Lung microvascular endothelial cell (primary cell): ENCODE measurements around the gene MYLK2. TPM values are rescaled to one million over a fixed set of nuclear protein-coding genes. Genes with fewer than 3 reads are reported as not detected.

Experiments
- DNase-seq, 2 donors: peaks; one replicate each; pipeline versions ENCODE4 v3.0.0 to v3.0.0-alpha.2; 2010; ENCODE audit warnings: low read depth in 2 of 2
- total RNA-seq: library from RNA; depleted of rRNA; stranded (reverse); fragments of >200 nt; gene quantifications from 2 replicates; pipeline ENCODE4 v1.2.1, GENCODE V29; 2014

Gene MYLK2
- total RNA-seq, 1 donor from 2014 or later, result 17.3 TPM

DNA sequence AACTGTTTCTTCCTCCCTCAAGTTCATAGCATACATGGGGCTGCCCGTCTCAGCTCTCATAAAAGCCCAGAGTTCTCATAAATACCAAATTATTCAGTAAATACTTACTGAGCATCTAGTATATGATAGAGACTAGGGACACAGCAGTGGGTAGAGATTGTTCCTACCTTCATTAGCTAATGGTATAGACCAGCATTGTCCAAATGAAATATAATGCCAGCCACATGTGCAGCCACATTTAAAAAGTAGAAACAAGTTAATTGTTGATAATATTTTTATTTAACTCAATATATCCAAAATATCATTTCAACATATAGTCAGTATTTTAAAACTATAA lies 52.4 kb downstream of the MYLK2 start:
- no peak for DNase-seq

DNA sequence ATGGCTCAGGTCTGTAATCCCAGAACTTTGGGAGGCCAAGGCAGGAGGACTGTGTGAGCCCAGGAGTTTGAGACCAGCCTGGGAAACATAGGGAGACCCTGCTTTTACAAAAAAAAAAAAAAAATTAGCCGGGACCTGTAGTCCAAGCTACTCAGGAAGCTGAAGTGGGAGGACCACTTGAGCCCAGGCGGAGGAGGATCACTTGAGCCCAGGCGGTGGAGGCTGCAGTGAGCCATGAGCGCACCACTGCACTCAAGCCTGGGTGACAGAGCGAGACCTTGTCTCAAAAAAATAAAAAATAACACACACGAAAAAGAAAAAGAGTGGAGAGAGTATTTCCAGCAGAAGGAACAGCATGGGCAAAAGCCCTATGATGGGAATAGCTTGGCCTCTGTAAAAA lies 53.2 kb downstream of the MYLK2 start:
- no peak for DNase-seq

- no peak for DNase-seq
These were observed 56.5 kb downstream of the MYLK2 start for GRCh38 chr20:31875671-31876070.

DNA sequence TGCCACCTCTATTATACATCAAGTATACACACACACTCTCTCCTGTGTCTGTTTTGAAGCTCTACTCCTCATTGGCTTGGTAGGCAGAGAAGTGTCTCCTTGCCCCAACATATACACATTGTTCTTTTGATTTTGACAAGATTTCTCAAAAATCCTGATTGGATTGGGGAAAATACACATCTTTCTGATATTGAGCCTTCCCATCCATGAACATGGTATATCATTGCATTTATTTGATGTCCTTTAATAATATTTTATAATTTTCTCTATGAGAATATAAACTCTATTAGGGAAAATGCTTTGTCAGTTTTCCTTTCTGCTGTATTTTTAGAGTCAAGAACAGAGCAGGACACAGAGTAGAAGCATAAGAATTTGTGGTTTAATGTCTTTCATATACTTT lies 58.5 kb downstream of the MYLK2 start:
- no peak for DNase-seq

- peak; percentile 97 for DNase-seq
These were observed 60.2 kb downstream of the MYLK2 start for GRCh38 chr20:31879143-31879987.

- DNase-seq, result no peak
These were observed 62.8 kb downstream of the MYLK2 start for GRCh38 chr20:31881945-31882344.

DNA sequence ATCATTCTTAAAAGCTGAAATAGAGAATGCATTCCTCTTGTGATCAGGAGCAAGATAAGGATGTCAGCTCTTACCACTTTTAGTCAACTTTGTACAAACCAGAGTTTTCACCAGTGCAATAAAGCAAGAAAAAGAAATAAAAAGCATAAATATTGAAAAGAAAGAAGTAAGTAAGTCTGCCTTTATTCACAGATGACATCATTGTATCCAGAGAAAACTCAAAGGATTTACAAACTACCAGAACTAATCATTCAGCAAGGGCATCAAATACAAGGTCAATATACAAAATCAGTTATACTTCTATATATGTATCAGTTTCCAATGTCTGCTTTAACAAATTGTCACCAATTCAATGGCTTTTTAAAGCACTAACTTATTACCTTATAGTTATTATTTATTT lies 64.7 kb downstream of the MYLK2 start:
- DNase-seq, result no peak

Other genes starting within 250 kb of the MYLK2 start
- 478 and 838 TPM in 2 replicates for gene ID1, start 214.1 kb upstream of the MYLK2 start, total RNA-seq
- gene COX4I2, start 181.4 kb upstream of the MYLK2 start, total RNA-seq, result not detected in 2 replicates
- gene BCL2L1, start 96.5 kb upstream of the MYLK2 start, total RNA-seq, result 36.0 and 40.7 TPM in 2 replicates
- gene TPX2, start 80.1 kb upstream of the MYLK2 start, total RNA-seq, result 5.8 and 18.1 TPM in 2 replicates
- gene FOXS1, start 26.2 kb downstream of the MYLK2 start, total RNA-seq, result 0.20 and 0.22 TPM in 2 replicates
- 0.65 and 0.79 TPM in 2 replicates for gene DUSP15, start 51.2 kb downstream of the MYLK2 start, total RNA-seq
- gene TTLL9, start 51.3 kb downstream of the MYLK2 start, total RNA-seq, result under 0.01 and 0.22 TPM in 2 replicates
- 4.6 TPM in 2 replicates for gene PDRG1, start 132.7 kb downstream of the MYLK2 start, total RNA-seq
- gene XKR7, start 148.8 kb downstream of the MYLK2 start, total RNA-seq, result under 0.01 TPM in 1 of 2 replicates, not detected in the other
- 16.3 and 24.2 TPM in 2 replicates for gene CCM2L, start 191.1 kb downstream of the MYLK2 start, total RNA-seq
- gene HCK, start 232.9 kb downstream of the MYLK2 start, total RNA-seq, result not detected in 2 replicates